GM19239 (cell line): ENCODE measurements around the gene LRRC40.
"Not testable (repeated sequence)": the region's sequence is repeated elsewhere in the genome, so short reads cannot be mapped to it uniquely, and the experiment has no call there.

Experiments used
- DNase-seq: peaks from one replicate; pipeline ENCODE4 v3.0.0; 2011; ENCODE audit warnings: low spot score; ENCODE audit not compliant: insufficient read length
- FAIRE-seq: peaks from 2 replicates; lab custom pipeline; 2011; peaks lifted over from hg19 to GRCh38; lab: Jason Lieb, UNC

The LRRC40 gene

GRCh38 chr1:70204139-70204538 lies 1.2 kb downstream of the LRRC40 start:
- DNase-seq (no peak), FAIRE-seq (peak; percentile 11)

GRCh38 chr1:70202173-70202758 lies 3.1 kb downstream of the LRRC40 start:
- no peak for FAIRE-seq

GRCh38 chr1:70200065-70200464 lies 5.3 kb downstream of the LRRC40 start:
- no peak for FAIRE-seq
- DNase-seq: no peak

More at GRCh38 chr1:70202173-70202758, 3.1 kb downstream of the LRRC40 start:
- DNase-seq: no peak

- FAIRE-seq (peak; percentile 58), DNase-seq (no peak)
Observed at GRCh38 chr1:70196333-70196732, 9.0 kb downstream of the LRRC40 start.

GRCh38 chr1:70195342-70195741 lies 10.0 kb downstream of the LRRC40 start:
- DNase-seq (no peak), FAIRE-seq (peak; percentile 69)

GRCh38 chr1:70194601-70195000 lies 10.8 kb downstream of the LRRC40 start:
- no peak for DNase-seq
- no peak for FAIRE-seq

- DNase-seq, FAIRE-seq: not testable (repeated sequence)
Observed at GRCh38 chr1:70192446-70192845, 12.9 kb downstream of the LRRC40 start.

- FAIRE-seq (no peak), DNase-seq (no peak)
Observed at GRCh38 chr1:70190180-70190579, 15.2 kb downstream of the LRRC40 start.

- FAIRE-seq: no peak
Observed at GRCh38 chr1:70188522-70188921, 16.9 kb downstream of the LRRC40 start.

GRCh38 chr1:70185181-70185580 lies 20.2 kb downstream of the LRRC40 start:
- not testable (repeated sequence) for DNase-seq, FAIRE-seq

More at GRCh38 chr1:70188522-70188921, 16.9 kb downstream of the LRRC40 start:
- DNase-seq: no peak

- DNase-seq (no peak), FAIRE-seq (no peak)
Observed at GRCh38 chr1:70171512-70171911, 33.9 kb downstream of the LRRC40 start.

- FAIRE-seq: no peak
- no peak for DNase-seq
Observed at GRCh38 chr1:70169018-70169839, 36.1 kb downstream of the LRRC40 start.

- no peak for DNase-seq
- FAIRE-seq: no peak
Observed at GRCh38 chr1:70168283-70168682, 37.1 kb downstream of the LRRC40 start.

GRCh38 chr1:70164350-70164749 lies 41.0 kb downstream of the LRRC40 start:
- FAIRE-seq (no peak), DNase-seq (no peak)

GRCh38 chr1:70156529-70157120 lies 48.8 kb downstream of the LRRC40 start:
- FAIRE-seq (no peak), DNase-seq (no peak)

GRCh38 chr1:70153739-70154138 lies 51.6 kb downstream of the LRRC40 start:
- FAIRE-seq: no peak
- no peak for DNase-seq

- FAIRE-seq: no peak
- no peak for DNase-seq
Observed at GRCh38 chr1:70150444-70150843, 54.9 kb downstream of the LRRC40 start.

- DNase-seq: no peak
- FAIRE-seq: no peak
Observed at GRCh38 chr1:70146488-70146887, 58.9 kb downstream of the LRRC40 start.

- no peak for FAIRE-seq
- DNase-seq: no peak
Observed at GRCh38 chr1:70143048-70143659, 62.2 kb downstream of the LRRC40 start.

- no peak for DNase-seq
- FAIRE-seq: no peak
Observed at GRCh38 chr1:70142075-70142474, 63.3 kb downstream of the LRRC40 start.

- no peak for FAIRE-seq
- DNase-seq: no peak
Observed at GRCh38 chr1:70140894-70141293, 64.5 kb downstream of the LRRC40 start.
